IMR-90 (cell line): Measurements from ENCODE around the gene GALNT13. TPM values are rescaled to one million over a fixed set of nuclear protein-coding genes. Genes with fewer than 3 reads are reported as not detected.

Experiments
- ATAC-seq: fragments of 200-7000 bp; cut with Tn5 transposase; 2 replicates; pipeline ENCODE4 v1.9.1; 2020; ENCODE audit warnings: low read depth, mild to moderate bottlenecking, moderate library complexity
- BruUV-seq: library from RNA; stranded (reverse); fragments of 400-500 nt; replicated peaks from 2 replicates; lab custom pipeline; 2021; lab: Mats Ljungman, UMichigan
- CTCF ChIA-PET: fragments of 300-600 bp; formaldehyde crosslinking; extraction: SDS; loops from one replicate; lab custom pipeline; 2021; ENCODE audit warnings: antibody characterized with exemption; lab: Yijun Ruan, JAX
- POLR2A ChIA-PET: fragments of 300-600 bp; sonication (Branson Sonifier 250); formaldehyde crosslinking; loops from one replicate; lab custom pipeline; 2022; ENCODE audit warnings: antibody characterized with exemption; ENCODE audit not compliant: unreplicated experiment; lab: Charles Lee
- DNase-seq: peaks from one replicate; pipeline ENCODE4 v3.0.0; 2013
- H2AFZ ChIP-seq: replicated peaks from 2 replicates; pipeline ENCODE3; 2013; ENCODE audit warnings: low read length, mild to moderate bottlenecking; ENCODE audit not compliant: poor library complexity
- H2AK5ac ChIP-seq: 2 replicates; pipeline ENCODE4 v1.6.1; 2013; ENCODE audit warnings: low read depth, low read length, inconsistent platforms
- H2AK9ac ChIP-seq: replicated peaks from 2 replicates; pipeline ENCODE3; 2013; ENCODE audit warnings: mild to moderate bottlenecking, low read depth, low read length, moderate library complexity; ENCODE audit not compliant: poor library complexity
- H2BK120ac ChIP-seq: 2 replicates; pipeline ENCODE4 v1.6.1; 2013; ENCODE audit warnings: low read depth, low read length, inconsistent platforms
- H2BK15ac ChIP-seq: 3 replicates; pipeline ENCODE4 v1.6.1; 2013; ENCODE audit warnings: low read depth, low read length, inconsistent platforms
- H2BK20ac ChIP-seq: 2 replicates; pipeline ENCODE4 v1.6.1; 2013; ENCODE audit warnings: low read depth, mild to moderate bottlenecking, inconsistent platforms, low read length, moderate library complexity
- H2BK5ac ChIP-seq: 2 replicates; pipeline ENCODE4 v1.6.1; 2013; ENCODE audit warnings: mild to moderate bottlenecking, low read depth, low read length, inconsistent platforms; ENCODE audit not compliant: poor library complexity, severe bottlenecking
- H3K14ac ChIP-seq: replicated peaks from 2 replicates; pipeline ENCODE4 v1.6.1; 2013; ENCODE audit warnings: low read depth, low read length, inconsistent platforms
- H3K18ac ChIP-seq: 2 replicates; pipeline ENCODE4 v1.6.1; 2013; ENCODE audit warnings: low read depth, low read length, control low read depth
- H3K23ac ChIP-seq: 2 replicates; pipeline ENCODE4 v1.6.1; 2013; ENCODE audit warnings: low read depth, low read length, inconsistent platforms
- H3K27ac ChIP-seq: 2 replicates; pipeline ENCODE4 v1.5.1; 2013; ENCODE audit warnings: mild to moderate bottlenecking, control low read depth, low read length; ENCODE audit not compliant: insufficient read depth
- H3K27me3 ChIP-seq: 2 replicates; pipeline ENCODE4 v1.6.1; 2013; ENCODE audit warnings: low read length; ENCODE audit not compliant: control insufficient read depth, insufficient read depth
- H3K36me3 ChIP-seq: 2 replicates; pipeline ENCODE4 v1.6.1; 2013; ENCODE audit warnings: low read length, mixed read lengths; ENCODE audit not compliant: control insufficient read depth, insufficient read depth
- H3K4ac ChIP-seq: 2 replicates; pipeline ENCODE4 v1.6.1; 2013; ENCODE audit warnings: low read depth, low read length, inconsistent platforms
- H3K4me1 ChIP-seq: 2 replicates; pipeline ENCODE4 v1.6.1; 2013; ENCODE audit warnings: low read length, mixed read lengths; ENCODE audit not compliant: control insufficient read depth, insufficient read depth
- H3K4me2 ChIP-seq: 2 replicates; pipeline ENCODE4 v1.6.1; 2013; ENCODE audit warnings: low read depth, mild to moderate bottlenecking, control low read depth, low read length, moderate library complexity
- H3K4me3 ChIP-seq: 2 replicates; pipeline ENCODE4 v1.5.1; 2013; ENCODE audit warnings: low read depth, mild to moderate bottlenecking, control low read depth, low read length, moderate library complexity; ENCODE audit not compliant: insufficient read depth
- H3K56ac ChIP-seq: 2 replicates; pipeline ENCODE4 v1.6.1; 2013; ENCODE audit warnings: low read length, inconsistent platforms; ENCODE audit not compliant: insufficient read depth; ENCODE audit errors: extremely low read depth
- H3K79me1 ChIP-seq, 2 experiments: 2 replicates each; pipeline ENCODE4 v1.6.1; 2013; ENCODE audit warnings: low read length in 2 of 2, inconsistent platforms in 1 of 2, low read depth in 1 of 2
- H3K9ac ChIP-seq: 2 replicates; pipeline ENCODE4 v1.6.1; 2013; ENCODE audit warnings: low read depth, low read length, control low read depth
- H3K9me1 ChIP-seq: 2 replicates; pipeline ENCODE4 v1.6.1; 2013; ENCODE audit warnings: low read length, inconsistent platforms; ENCODE audit not compliant: insufficient read depth
- H3K9me3 ChIP-seq: 2 replicates; pipeline ENCODE4 v1.6.1; 2013; ENCODE audit warnings: low read length; ENCODE audit not compliant: control insufficient read depth, insufficient read depth
- H4K20me1 ChIP-seq: 2 replicates; pipeline ENCODE4 v1.6.1; 2013; ENCODE audit warnings: low read length, inconsistent platforms; ENCODE audit not compliant: insufficient read depth
- H4K5ac ChIP-seq: 2 replicates; pipeline ENCODE4 v1.6.1; 2013; ENCODE audit warnings: mild to moderate bottlenecking, low read depth, low read length, control low read depth
- H4K8ac ChIP-seq, 2 experiments: 2 replicates each; pipeline ENCODE4 v1.6.1; 2013; ENCODE audit warnings: low read depth in 2 of 2, low read length in 2 of 2, control low read depth in 1 of 2, inconsistent platforms in 1 of 2
- H4K91ac ChIP-seq: 2 replicates; pipeline ENCODE4 v1.6.1; 2013; ENCODE audit warnings: low read depth, low read length, inconsistent platforms; ENCODE audit not compliant: insufficient read depth
- CHD1 ChIP-seq: IDR thresholded peaks from 2 replicates; pipeline ENCODE4 v1.6.1; 2012; ENCODE audit warnings: low read depth, low read length, improper control_type of control experiment
- RAD21 ChIP-seq: IDR thresholded peaks from 2 replicates; pipeline ENCODE4 v1.6.1; 2012; ENCODE audit warnings: low read length, improper control_type of control experiment
- WGBS, 2 experiments: methylation state at CpG; one replicate each; pipeline versions ENCODE4 v1.1.5 to v1.1.7; 2013; ENCODE audit warnings: missing lambda C conversion rate in 2 of 2; ENCODE audit not compliant: insufficient read length in 1 of 2; ENCODE audit errors: extremely low coverage in 2 of 2; 5-methylcytosine and 5-hydroxymethylcytosine counted together
- dilution Hi-C: fragments of 300-500 bp; cut with HindIII; formaldehyde crosslinking; loops from one replicate; pipeline ENCODE4 v1.14.3; 2018; ENCODE audit warnings: low sequenced_read_pairs; ENCODE audit not compliant: unreplicated experiment
- in situ Hi-C: fragments of 300-500 bp; cut with MboI; formaldehyde crosslinking; loops from 3 replicates; pipeline ENCODE4 v1.14.3; 2019; ENCODE audit warnings: low sequenced_read_pairs, inconsistent platforms, mixed read lengths
- intact Hi-C: fragments of 100-400 bp; cut with micrococcal nuclease; formaldehyde crosslinking; loops from 2 replicates; pipeline ENCODE4 v1.10.0; 2022
- polyA plus RNA-seq, 3 experiments: library from polyadenylated mRNA; depleted of rRNA; stranded (reverse); fragments of >200 nt; gene quantifications; 2 replicates each; pipeline ENCODE4 v1.2.3, GENCODE V29; 2012; ENCODE audit warnings: low replicate concordance in 1 of 3
- total RNA-seq: library from RNA; depleted of rRNA; stranded (reverse); fragments of >200 nt; gene quantifications from 2 replicates; pipeline ENCODE4 v1.2.3, GENCODE V29; 2012

Gene GALNT13
- total and polyA plus RNA-seq, 2 of the 4 experiments (the other 2 are of a cell fraction): 0.03 TPM; not detected in 1

- Histone ChIP-seq H3K4me2 (no peak overlapping the region), H4K8ac (no peak overlapping the region), H3K23ac (no peak overlapping the region), H2AK5ac (no peak overlapping the region), H2BK120ac (no peak overlapping the region), H3K56ac (no peak overlapping the region), H2BK20ac (no peak overlapping the region), H2AK9ac (no peak overlapping the region), H4K5ac (no peak overlapping the region), H3K27me3 (no peaks in the 10 kb centered on the region), H3K27ac (no peak overlapping the region), H3K14ac (no peak overlapping the region), H3K9me1 (no peaks in the 10 kb centered on the region), H3K9ac (no peak overlapping the region), H2BK5ac (no peak overlapping the region), H3K4me1 (no peaks in the 10 kb centered on the region), H3K4ac (no peak overlapping the region), H3K4me3 (no peak overlapping the region), H2BK15ac (no peak overlapping the region), H4K91ac (no peak overlapping the region), H3K36me3 (no peaks in the 10 kb centered on the region), H2AFZ (no peak overlapping the region), H3K9me3 (no peaks in the 10 kb centered on the region), H3K18ac (no peak overlapping the region), H4K20me1 (no peaks in the 10 kb centered on the region), H3K79me1 (no peaks in the 10 kb centered on the region)
- POLR2A ChIA-PET: no interaction called here
- dilution Hi-C loops: no loop called here
- DNase-seq (no peak), ATAC-seq (no peak)
- TF ChIP-seq RAD21: no peak
- TF ChIP-seq CHD1: no peak
- CTCF ChIA-PET: no interaction called here
- in situ Hi-C loops: no loop called here
- no TSS peak for BruUV-seq
- WGBS, 2 experiments: no CpG with 5 or more reads among the region's 2 CpGs
- intact Hi-C loops: no loop called here
These were observed 496.4 kb downstream of the GALNT13 start for GRCh38 chr2:154368153-154368552.
